ENCODE results near the gene YJEFN3.

DNA sequence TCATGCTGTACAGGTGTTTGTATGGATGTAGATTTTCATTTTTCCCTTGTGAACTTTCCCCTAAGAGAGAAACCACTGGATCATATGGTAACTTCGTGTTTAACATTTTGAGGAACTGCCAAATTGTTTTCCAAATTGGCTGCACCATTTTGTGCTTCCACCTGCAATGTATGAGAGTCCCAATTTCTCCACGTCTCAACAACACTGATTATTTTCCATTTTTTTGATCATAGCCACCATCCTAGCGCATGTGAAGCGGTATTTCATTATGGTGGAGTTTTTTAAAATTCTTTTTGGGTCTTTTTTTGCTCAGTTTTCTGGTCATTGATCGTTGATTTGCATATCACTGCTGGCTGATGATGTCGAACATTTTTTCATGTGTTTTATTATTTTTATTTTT is 7.7 kb upstream of the YJEFN3 start:
- TF ChIP-seq EP300 (IDR thresholded peaks at IDR 0.05) (no peak), POLR2AphosphoS5 (IDR thresholded peaks at IDR 0.05) (no peak)
- TF ChIP-seq, protein P1, sequence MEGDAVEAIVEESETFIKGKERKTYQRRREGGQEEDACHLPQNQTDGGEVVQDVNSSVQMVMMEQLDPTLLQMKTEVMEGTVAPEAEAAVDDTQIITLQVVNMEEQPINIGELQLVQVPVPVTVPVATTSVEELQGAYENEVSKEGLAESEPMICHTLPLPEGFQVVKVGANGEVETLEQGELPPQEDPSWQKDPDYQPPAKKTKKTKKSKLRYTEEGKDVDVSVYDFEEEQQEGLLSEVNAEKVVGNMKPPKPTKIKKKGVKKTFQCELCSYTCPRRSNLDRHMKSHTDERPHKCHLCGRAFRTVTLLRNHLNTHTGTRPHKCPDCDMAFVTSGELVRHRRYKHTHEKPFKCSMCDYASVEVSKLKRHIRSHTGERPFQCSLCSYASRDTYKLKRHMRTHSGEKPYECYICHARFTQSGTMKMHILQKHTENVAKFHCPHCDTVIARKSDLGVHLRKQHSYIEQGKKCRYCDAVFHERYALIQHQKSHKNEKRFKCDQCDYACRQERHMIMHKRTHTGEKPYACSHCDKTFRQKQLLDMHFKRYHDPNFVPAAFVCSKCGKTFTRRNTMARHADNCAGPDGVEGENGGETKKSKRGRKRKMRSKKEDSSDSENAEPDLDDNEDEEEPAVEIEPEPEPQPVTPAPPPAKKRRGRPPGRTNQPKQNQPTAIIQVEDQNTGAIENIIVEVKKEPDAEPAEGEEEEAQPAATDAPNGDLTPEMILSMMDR (IDR thresholded peaks at IDR 0.05): no peak

Measured in esophagus muscularis mucosa (tissue), 4 donors.